ENCODE data around the gene PIH1D2. TPM values are rescaled to one million over a fixed set of nuclear protein-coding genes. Genes with fewer than 3 reads are reported as not detected.

PIH1D2 gene
- total and polyA plus RNA-seq, 9 of the 15 experiments (the other 6 are each of a cell fraction or from before 2014, with no cell fraction given) = 1.5 to 5.4 (median 3.0) TPM

- TF ChIP-seq ZNF592 (IDR thresholded peaks at IDR 0.05) = 0 out of 2 replicates have a peak, but pooled peaks have one; percentile 18
- TF ChIP-seq ZNF778 (CRISPR knock-in tag; IDR thresholded peaks at IDR 0.05) = no peak
- TF ChIP-seq NCOR1 (IDR thresholded peaks at IDR 0.05) = peak; percentile 27; the same call in 1 of the 2 replicates
- peak; percentile 97 for TF ChIP-seq HNRNPLL (IDR thresholded peaks at IDR 0.05; ENCODE audit: low read depth, low read length, poor library complexity, severe bottlenecking)
- peak; percentile 50; the same call in 1 of the 2 replicates for TF ChIP-seq FOXO4 (CRISPR knock-in tag; IDR thresholded peaks at IDR 0.05)
- TF ChIP-seq ZC3H8 (IDR thresholded peaks at IDR 0.05) = 0 out of 2 replicates have a peak, but pooled peaks have one; percentile 50
- no peak for TF ChIP-seq SNAPC5 (CRISPR knock-in tag; IDR thresholded peaks at IDR 0.05)
- no peak; the same call in 1 of the 2 replicates for TF ChIP-seq GATAD2B (IDR thresholded peaks at IDR 0.05; ENCODE audit: borderline replicate concordance)
- TF ChIP-seq L3MBTL2 (IDR thresholded peaks at IDR 0.05) = peak; percentile 84
- peak; percentile 29 to 46; a peak in 2 of 4 replicates for TF ChIP-seq TEAD1 (CRISPR knock-in tag; IDR thresholded peaks at IDR 0.05)
- peak; percentile 95 for TF ChIP-seq POLR2G (IDR thresholded peaks at IDR 0.05; ENCODE audit: low read depth, low read length)
- TF ChIP-seq ZBTB26 (CRISPR knock-in tag; IDR thresholded peaks at IDR 0.05) = peak; percentile 83
- TF ChIP-seq SNIP1 (IDR thresholded peaks at IDR 0.05; ENCODE audit: low read depth) = no peak; the same call in 1 of the 2 replicates
- TF ChIP-seq FOSL1 (tag; conservative IDR thresholded peaks at IDR 0.05) = 0 out of 2 replicates have a peak, but pooled peaks have one; percentile 14
- no peak for TF ChIP-seq SETDB1 (IDR thresholded peaks at IDR 0.05; ENCODE audit: low read length)
- TF ChIP-seq HDAC2 (IDR thresholded peaks at IDR 0.05) = peak; percentile 89
- TF ChIP-seq ZNF589 (CRISPR knock-in tag; IDR thresholded peaks at IDR 0.05; ENCODE audit: low read depth) = peak; percentile 56; the same call in 1 of the 2 replicates
- TF ChIP-seq CBX5 (IDR thresholded peaks at IDR 0.05; ENCODE audit: borderline replicate concordance, low read depth) = no peak
- TF ChIP-seq SMAD1 (IDR thresholded peaks at IDR 0.05; ENCODE audit: low read depth, low read length, partially characterized antibody) = peak; percentile 20
- peak; percentile 59; the same call in 1 of the 2 replicates for TF ChIP-seq MTA1 (IDR thresholded peaks at IDR 0.05; ENCODE audit: borderline replicate concordance)
- peak; percentile 94 for TF ChIP-seq CXXC5 (CRISPR knock-in tag; IDR thresholded peaks at IDR 0.05)
These were observed 48.8 kb downstream of the PIH1D2 start, which contains the start of gene DLAT (continued) for GRCh38 chr11:112024773-112025678.
